Activated CD8-positive, alpha-beta memory T cell treated with anti-CD3 and anti-CD28 coated beads for 1 hour (primary cell): ENCODE measurements around the gene MARCHF3.
"Not testable (repeated sequence)": the region's sequence is repeated elsewhere in the genome, so short reads cannot be mapped to it uniquely, and the experiment has no call there.

Experiments used
- DNase-seq, 2 donors: peaks; one replicate each; pipeline ENCODE4 v3.0.0-alpha.2; 2020; ENCODE audit warnings: low read depth in 1 of 2; ENCODE audit errors: extremely low read depth in 1 of 2

Gene MARCHF3

GRCh38 chr5:126961702-126962101 lies 68.7 kb downstream of the MARCHF3 start:
- no peak for DNase-seq

- DNase-seq = no peak
These were observed 69.2 kb downstream of the MARCHF3 start for GRCh38 chr5:126961128-126961527.

- no peak for DNase-seq
These were observed 71.2 kb downstream of the MARCHF3 start for GRCh38 chr5:126959188-126959587.

GRCh38 chr5:126956991-126957390 lies 73.4 kb downstream of the MARCHF3 start:
- DNase-seq = no peak

GRCh38 chr5:126954981-126955380 lies 75.4 kb downstream of the MARCHF3 start:
- no peak for DNase-seq

GRCh38 chr5:126953640-126954039 lies 76.7 kb downstream of the MARCHF3 start:
- DNase-seq = no peak

- no peak for DNase-seq
These were observed 80.9 kb downstream of the MARCHF3 start for GRCh38 chr5:126949475-126949874.

- DNase-seq = no peak
These were observed 81.9 kb downstream of the MARCHF3 start for GRCh38 chr5:126948453-126948852.

- DNase-seq = no peak
These were observed 82.4 kb downstream of the MARCHF3 start for GRCh38 chr5:126948011-126948355.

- DNase-seq = no peak
These were observed 83.0 kb downstream of the MARCHF3 start for GRCh38 chr5:126947146-126948010.

GRCh38 chr5:126942908-126943307 lies 87.5 kb downstream of the MARCHF3 start:
- not testable (repeated sequence) for DNase-seq

GRCh38 chr5:126941403-126941802 lies 89.0 kb downstream of the MARCHF3 start:
- no peak for DNase-seq

- no peak for DNase-seq
These were observed 90.5 kb downstream of the MARCHF3 start for GRCh38 chr5:126939887-126940286.

GRCh38 chr5:126938466-126938865 lies 91.9 kb downstream of the MARCHF3 start:
- no peak for DNase-seq

- DNase-seq = no peak
These were observed 92.6 kb downstream of the MARCHF3 start for GRCh38 chr5:126937771-126938170.

- DNase-seq = no peak
These were observed 93.5 kb downstream of the MARCHF3 start for GRCh38 chr5:126936775-126937418.

GRCh38 chr5:126931963-126932660 lies 98.2 kb downstream of the MARCHF3 start:
- no peak for DNase-seq

- no peak for DNase-seq
These were observed 102.3 kb downstream of the MARCHF3 start for GRCh38 chr5:126928041-126928440.

- DNase-seq = no peak
These were observed 102.9 kb downstream of the MARCHF3 start for GRCh38 chr5:126927429-126927828.

- no peak for DNase-seq
These were observed 104.2 kb downstream of the MARCHF3 start for GRCh38 chr5:126926187-126926586.

GRCh38 chr5:126925482-126925881 lies 104.9 kb downstream of the MARCHF3 start:
- no peak for DNase-seq
